Midbrain (tissue), 1 donor: Measurements from ENCODE around the gene ARHGAP42.

ENCODE experiments used
- DNase-seq: peaks from one replicate; lab custom pipeline; 2025; lab: John Stamatoyannopoulos, UW

Gene ARHGAP42

GRCh38 chr11:100801225-100801999 lies 114.3 kb downstream of the ARHGAP42 start:
- no peak for DNase-seq

- DNase-seq, result no peak
Observed at GRCh38 chr11:100805506-100806199, 118.6 kb downstream of the ARHGAP42 start.

GRCh38 chr11:100806296-100806695 lies 119.2 kb downstream of the ARHGAP42 start:
- no peak for DNase-seq

- no peak for DNase-seq
Observed at GRCh38 chr11:100808904-100809491, 121.9 kb downstream of the ARHGAP42 start.

- DNase-seq, result no peak
Observed at GRCh38 chr11:100810146-100810545, 123.1 kb downstream of the ARHGAP42 start.

GRCh38 chr11:100810666-100811065 lies 123.6 kb downstream of the ARHGAP42 start:
- DNase-seq, result no peak

- DNase-seq, result no peak
Observed at GRCh38 chr11:100812517-100812916, 125.4 kb downstream of the ARHGAP42 start.

- no peak for DNase-seq
Observed at GRCh38 chr11:100815787-100816330, 128.8 kb downstream of the ARHGAP42 start.

GRCh38 chr11:100816823-100817222 lies 129.7 kb downstream of the ARHGAP42 start:
- DNase-seq, result no peak

- no peak for DNase-seq
Observed at GRCh38 chr11:100817620-100818019, 130.5 kb downstream of the ARHGAP42 start.

GRCh38 chr11:100820621-100821020 lies 133.5 kb downstream of the ARHGAP42 start:
- no peak for DNase-seq

- DNase-seq, result no peak
Observed at GRCh38 chr11:100821198-100821597, 134.1 kb downstream of the ARHGAP42 start.

- DNase-seq, result no peak
Observed at GRCh38 chr11:100823360-100823759, 136.3 kb downstream of the ARHGAP42 start.

GRCh38 chr11:100824041-100824809 lies 137.1 kb downstream of the ARHGAP42 start:
- DNase-seq, result no peak

GRCh38 chr11:100825626-100826025 lies 138.5 kb downstream of the ARHGAP42 start:
- DNase-seq, result no peak

GRCh38 chr11:100827934-100828661 lies 141.0 kb downstream of the ARHGAP42 start:
- no peak for DNase-seq

- DNase-seq, result no peak
Observed at GRCh38 chr11:100830274-100830673, 143.2 kb downstream of the ARHGAP42 start.

GRCh38 chr11:100830978-100831732 lies 144.1 kb downstream of the ARHGAP42 start:
- DNase-seq, result no peak

GRCh38 chr11:100831929-100832494 lies 144.9 kb downstream of the ARHGAP42 start:
- DNase-seq, result no peak

GRCh38 chr11:100832829-100833228 lies 145.7 kb downstream of the ARHGAP42 start:
- DNase-seq, result no peak
